H1 (cell line): ENCODE results near the gene CCDC7. TPM values are rescaled to one million over a fixed set of nuclear protein-coding genes. Genes with fewer than 3 reads are reported as not detected.

Experiments used
- EP300 ChIP-seq, 2 experiments: IDR thresholded peaks; 1 replicate in 1 of 2; 2 replicates in 1 of 2; pipeline ENCODE4 v1.6.1; 2011 to 2012; ENCODE audit warnings: low read depth in 2 of 2, low read length in 2 of 2, mild to moderate bottlenecking in 2 of 2, borderline replicate concordance in 1 of 2, inconsistent platforms in 1 of 2, moderate library complexity in 1 of 2
- polyA plus RNA-seq, 7 experiments: library from polyadenylated mRNA; depleted of rRNA in 3 of 7; stranded (reverse) in 5 of 7; unstranded in 2 of 7; fragments of >200 nt in 5 of 7; fragments of 200-250 nt in 2 of 7; gene quantifications; 1 replicate in 5 of 7; 2 replicates in 1 of 7; 4 replicates in 1 of 7; pipeline versions ENCODE4 v1.2.1 to v1.2.3, GENCODE V29; 2011 to 2013; ENCODE audit warnings: missing spikeins in 2 of 7, mixed read lengths in 2 of 7
- total RNA-seq: library from RNA; stranded (reverse); fragmentation: NEBNext Ultra II Directional; extraction: Animal tissue kit (Norgen Biotek cat#: 25700); gene quantifications from 2 replicates; pipeline ENCODE4 v1.2.1, GENCODE V29; 2021

Gene CCDC7
- total and polyA plus RNA-seq, 2 of the 8 experiments (the other 6 are each of a cell fraction or from before 2014, with no cell fraction given) = 0.18 to 0.74 TPM

- no peak for TF ChIP-seq EP300 (IDR thresholded peaks at IDR 0.05; ENCODE audit: borderline replicate concordance in 1 of 2, low read depth in 2 of 2, low read length in 2 of 2)
Measured at GRCh38 chr10:32692174-32692573, 246.2 kb downstream of the CCDC7 start (continued).
